ENCODE measurements around the gene PLCB4.

GRCh38 chr20:9241721-9242427 is 173.0 kb downstream of the PLCB4 start:
- TF ChIP-seq CTCF (IDR thresholded peaks at IDR 0.05) = no peak
- no peak for TF ChIP-seq POLR2A (IDR thresholded peaks at IDR 0.05)

Data from lower leg skin (tissue), 3 donors.